ENCODE measurements around the gene DNAH8.

Gene DNAH8

DNA sequence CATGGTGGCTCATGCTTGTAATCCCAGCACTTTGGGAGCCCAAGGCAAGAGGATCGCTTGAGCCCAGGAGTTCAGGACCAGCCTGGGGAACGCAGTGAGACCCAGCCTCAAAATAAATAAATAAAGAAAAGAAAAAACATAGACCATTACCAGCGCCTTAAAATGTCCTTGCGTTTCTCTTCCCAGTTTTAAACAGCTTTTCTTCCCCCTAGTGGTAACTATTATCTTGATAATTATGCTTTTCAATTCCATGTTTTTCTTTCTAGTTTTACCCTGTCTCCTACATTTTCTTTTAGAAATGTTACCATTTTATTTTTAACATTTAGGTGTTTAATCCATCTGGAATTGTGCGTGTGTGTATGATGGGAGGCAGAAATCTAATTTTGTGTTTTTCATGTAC is 24.4 kb downstream of the DNAH8 start:
- DNase-seq (ENCODE audit: low read depth in 2 of 2): no peak

GRCh38 chr6:38749473-38749872 is 34.4 kb downstream of the DNAH8 start:
- no peak for DNase-seq (ENCODE audit: low read depth in 2 of 2)

DNA sequence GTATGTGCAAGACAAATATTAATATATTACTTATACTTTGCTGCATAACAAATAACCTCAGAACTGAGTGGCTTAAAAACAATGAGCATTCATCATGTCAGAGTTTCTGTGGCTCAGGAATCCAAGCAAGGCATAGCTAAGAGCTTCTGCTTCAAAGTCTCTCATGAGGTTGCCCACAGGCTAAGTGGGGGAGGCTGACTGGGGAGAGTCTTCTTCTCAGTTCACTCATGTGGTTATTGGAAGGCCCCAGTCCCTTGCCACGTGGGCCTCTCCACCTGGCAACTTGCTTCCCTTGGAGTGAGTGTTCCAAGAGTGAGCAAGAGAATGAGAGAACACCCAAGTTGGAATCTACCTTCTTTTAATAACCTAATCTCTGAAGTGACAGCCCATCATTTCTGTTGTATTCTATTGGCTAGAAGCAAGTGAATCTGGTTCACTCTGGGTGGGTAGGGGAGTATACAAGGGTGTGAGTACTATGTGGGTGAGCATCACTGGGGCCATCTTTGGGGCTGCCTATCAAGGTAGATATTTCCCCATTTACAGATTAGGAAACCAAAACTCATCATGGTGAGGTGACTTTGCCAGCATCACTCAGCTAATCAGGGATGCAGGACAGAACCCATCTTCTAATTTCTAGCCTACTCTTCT is 36.0 kb downstream of the DNAH8 start:
- DNase-seq (ENCODE audit: low read depth in 2 of 2): peak in 1 of 2 donors; percentile 11

DNA sequence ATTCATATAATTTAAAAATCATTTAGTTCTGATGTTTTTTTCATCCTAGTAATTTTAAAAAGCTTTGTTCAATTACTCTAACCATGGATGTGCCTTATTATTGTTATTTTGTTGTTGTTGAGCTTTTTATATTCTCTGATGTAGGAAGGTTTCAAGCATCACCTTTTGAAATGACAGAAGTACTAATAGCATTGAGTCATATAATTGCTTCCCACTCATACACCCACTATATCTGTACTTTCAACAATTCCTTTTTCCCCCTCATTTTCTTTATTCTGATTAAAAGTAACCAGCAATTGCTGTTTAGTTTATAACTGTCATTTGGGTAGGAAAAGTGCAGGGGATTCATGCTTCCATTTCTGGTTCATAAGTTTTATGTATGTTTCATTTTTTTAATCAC is 38.6 kb downstream of the DNAH8 start:
- DNase-seq (ENCODE audit: low read depth in 2 of 2): no peak

DNA sequence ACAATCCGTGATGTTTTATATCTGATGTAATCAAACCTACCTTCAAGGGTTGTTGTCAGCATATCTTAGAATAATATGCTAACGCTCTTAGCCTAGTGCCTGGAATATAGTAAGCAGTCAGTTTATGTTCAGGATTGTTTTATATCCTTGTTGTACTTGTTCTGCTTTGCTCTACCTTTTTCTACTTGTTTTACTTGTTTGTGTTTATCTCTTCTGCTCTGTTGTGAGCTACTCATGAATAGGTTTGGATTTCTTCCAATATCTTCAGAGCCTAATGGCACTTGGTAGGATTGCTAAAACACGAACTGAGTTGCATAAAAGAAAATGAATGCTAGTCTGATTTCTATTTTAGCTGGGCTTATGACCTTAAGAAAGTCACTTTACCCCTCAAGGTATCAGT is 40.1 kb downstream of the DNAH8 start:
- DNase-seq (ENCODE audit: low read depth in 2 of 2): no peak

DNA sequence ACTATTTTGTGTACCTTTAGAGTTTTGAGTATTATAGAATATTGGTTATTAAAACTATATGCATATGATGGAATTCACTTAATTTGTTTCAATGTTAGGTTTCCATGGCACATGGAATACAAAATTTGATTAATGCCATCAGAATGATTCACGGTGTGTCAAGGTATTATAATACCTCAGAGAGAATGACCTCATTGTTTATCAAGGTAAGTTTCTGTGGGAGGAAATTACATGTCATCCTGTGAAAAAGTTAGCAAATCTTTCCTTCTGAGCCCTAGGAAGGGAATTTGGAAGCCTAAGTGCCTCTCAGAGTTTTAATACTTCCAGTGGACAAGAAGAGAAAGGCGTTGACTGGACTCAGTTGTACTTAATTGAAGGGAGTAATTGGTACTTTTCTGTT is 40.8 kb downstream of the DNAH8 start:
- DNase-seq (ENCODE audit: low read depth in 2 of 2): no peak

DNA sequence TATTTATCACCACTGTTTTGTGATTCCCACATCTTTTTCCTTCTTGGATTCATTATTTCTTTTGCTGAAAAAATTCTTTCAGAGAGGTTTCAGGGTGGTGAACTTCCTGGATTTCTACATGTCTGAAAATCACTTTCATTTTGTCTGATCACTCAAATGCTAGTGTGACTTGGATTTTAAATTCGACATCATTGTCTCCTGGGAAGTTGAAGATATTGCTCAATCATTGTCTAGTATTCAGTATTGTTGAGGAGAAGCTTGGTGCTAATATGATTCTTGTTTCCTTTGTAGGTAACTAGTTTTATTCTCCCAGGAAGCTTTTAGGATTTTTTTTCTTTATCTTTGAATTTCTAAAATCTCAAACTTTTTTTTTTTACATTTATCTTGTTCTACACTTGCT is 45.0 kb downstream of the DNAH8 start:
- DNase-seq (ENCODE audit: low read depth in 2 of 2): no peak

DNA sequence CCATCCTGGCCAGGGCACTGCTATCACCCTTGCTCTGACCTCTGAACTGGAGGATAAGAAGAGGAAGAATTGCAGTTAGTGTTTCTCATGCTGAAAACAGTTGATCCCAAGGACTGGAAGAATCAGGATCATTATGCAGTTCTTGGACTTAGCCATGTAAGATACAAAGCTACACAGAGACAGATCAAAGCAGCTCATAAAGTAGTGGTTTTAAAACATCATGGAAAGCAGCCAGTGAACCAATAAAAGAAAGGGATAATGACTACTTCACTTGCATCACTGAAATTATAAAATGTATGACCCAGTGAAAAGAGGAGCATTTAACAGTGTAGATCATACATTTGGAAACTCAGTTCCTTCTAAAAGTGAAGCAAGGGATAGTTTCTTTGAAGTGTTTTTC is 47.7 kb downstream of the DNAH8 start:
- no peak for DNase-seq (ENCODE audit: low read depth in 2 of 2)

GRCh38 chr6:38767560-38767959 is 52.4 kb downstream of the DNAH8 start:
- DNase-seq (ENCODE audit: low read depth in 2 of 2): no peak

DNA sequence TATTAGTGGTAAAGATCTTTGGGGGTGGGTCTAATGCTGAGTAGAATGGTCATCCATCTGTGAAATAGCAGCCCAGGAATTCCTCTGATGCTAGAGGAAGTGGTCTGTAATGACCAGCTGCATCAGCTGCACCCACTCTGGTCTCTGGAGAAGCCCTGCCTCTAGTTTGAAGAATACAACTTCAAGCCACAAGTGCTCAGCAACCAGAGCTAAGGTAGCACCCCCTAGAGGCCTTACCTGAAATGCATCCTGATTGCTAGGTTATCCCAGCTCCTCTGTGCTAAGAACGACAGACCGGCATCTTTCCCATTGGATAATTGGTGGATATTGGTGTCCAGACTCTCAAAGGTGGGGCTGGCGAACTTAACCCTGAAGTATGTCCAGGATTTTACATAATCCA is 58.2 kb downstream of the DNAH8 start:
- no peak for DNase-seq (ENCODE audit: low read depth in 2 of 2)

DNA sequence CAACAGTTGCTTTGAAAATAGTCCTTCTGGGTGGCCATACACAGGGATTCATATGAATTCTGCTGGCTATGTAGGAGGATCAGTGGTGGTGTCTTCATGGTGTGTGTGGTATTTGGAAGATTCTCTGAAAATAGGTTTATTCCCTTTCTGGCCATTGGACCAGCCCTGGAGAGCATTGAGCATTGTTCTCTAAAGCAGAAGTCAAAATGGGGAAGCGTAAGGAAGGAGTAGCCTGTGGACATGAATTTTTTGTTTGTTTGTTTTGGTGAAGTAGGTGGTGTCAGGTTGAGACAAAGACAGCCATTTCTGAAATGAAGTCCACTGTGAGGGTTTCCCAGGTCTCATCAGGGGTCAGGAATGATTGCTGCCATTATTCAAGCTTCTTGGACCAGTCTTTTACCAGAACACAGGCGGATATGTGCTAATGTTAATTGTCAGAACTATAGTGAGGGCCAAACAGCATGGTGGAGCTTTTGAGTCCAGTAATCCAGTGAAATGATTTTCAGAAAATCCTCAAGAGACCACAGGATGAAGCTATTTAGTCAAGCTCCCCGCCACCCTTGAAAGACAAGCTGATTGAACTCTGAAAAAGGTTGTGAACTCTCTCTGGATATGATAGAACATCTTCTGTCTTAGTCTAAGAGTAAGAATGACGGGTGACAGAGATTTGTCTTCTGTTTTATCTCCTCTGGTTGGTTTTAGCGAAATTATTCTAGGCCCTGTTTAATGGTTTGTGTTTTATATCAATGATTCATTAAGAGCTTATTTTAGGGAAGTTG is 60.0 kb downstream of the DNAH8 start:
- DNase-seq (ENCODE audit: low read depth in 2 of 2): no peak

- no peak for DNase-seq (ENCODE audit: low read depth in 2 of 2)
Observed at GRCh38 chr6:38775870-38776269, 60.8 kb downstream of the DNAH8 start.

GRCh38 chr6:38776515-38776914 is 61.4 kb downstream of the DNAH8 start:
- no peak for DNase-seq (ENCODE audit: low read depth in 2 of 2)

DNA sequence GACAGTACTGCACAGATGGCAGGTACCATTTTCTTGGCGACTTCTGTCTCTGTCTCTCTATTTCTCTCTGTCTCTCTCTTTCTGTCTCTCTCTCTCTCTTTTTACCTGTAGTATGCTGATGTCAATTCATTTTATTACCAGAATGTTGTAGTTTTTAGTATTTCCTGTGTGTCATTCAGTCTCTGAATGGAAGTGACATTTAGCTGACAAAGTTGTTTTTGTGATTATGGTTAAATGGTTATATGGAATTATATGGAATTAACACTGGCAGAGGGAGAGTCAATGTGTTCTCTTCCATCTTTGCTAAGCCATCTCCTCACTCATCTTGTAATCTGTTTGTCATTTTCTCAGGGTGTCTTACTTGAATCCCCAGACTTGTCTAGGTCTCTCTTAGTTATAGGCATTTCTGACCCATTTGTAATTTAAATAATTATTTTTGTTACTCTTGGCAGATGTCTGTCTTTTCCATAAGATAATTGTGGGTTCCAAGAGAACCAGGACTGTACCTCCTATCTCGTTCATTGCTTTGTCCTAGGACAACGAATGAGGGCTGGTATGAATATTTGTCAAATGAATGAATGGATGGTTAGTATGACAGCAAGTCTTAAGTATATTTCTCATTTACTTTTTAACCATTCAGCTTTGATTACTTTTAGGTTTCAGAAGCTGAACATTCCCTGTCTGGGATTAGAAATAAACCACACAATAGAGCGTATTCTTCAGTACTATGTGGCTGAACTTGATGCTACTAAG is 64.4 kb downstream of the DNAH8 start:
- DNase-seq (ENCODE audit: low read depth in 2 of 2): no peak

- no peak for DNase-seq (ENCODE audit: low read depth in 2 of 2)
Observed at GRCh38 chr6:38782616-38783015, 67.5 kb downstream of the DNAH8 start.

- no peak for DNase-seq (ENCODE audit: low read depth in 2 of 2)
Observed at GRCh38 chr6:38783443-38784228, 68.5 kb downstream of the DNAH8 start.

GRCh38 chr6:38784506-38785235 is 69.6 kb downstream of the DNAH8 start:
- no peak for DNase-seq (ENCODE audit: low read depth in 2 of 2)

DNA sequence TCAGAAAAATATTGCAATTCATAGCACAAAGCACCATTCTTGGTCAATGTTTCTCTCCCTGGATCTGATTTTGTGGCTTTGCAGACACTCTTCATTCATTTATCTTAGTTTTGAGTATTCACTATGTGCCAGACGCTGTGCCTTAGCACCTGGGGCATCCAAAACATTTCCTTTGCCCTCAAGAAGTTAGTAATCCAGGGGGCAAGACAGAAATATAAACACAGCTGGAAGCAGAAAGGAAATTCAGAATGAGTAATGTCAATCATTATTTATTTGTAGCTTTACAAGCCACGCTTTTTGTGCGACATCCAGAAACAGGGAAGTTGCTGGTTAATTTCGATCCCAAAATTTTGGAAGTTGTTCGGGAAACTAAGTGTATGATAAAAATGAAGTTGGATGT is 71.4 kb downstream of the DNAH8 start:
- no peak for DNase-seq (ENCODE audit: low read depth in 2 of 2)

DNA sequence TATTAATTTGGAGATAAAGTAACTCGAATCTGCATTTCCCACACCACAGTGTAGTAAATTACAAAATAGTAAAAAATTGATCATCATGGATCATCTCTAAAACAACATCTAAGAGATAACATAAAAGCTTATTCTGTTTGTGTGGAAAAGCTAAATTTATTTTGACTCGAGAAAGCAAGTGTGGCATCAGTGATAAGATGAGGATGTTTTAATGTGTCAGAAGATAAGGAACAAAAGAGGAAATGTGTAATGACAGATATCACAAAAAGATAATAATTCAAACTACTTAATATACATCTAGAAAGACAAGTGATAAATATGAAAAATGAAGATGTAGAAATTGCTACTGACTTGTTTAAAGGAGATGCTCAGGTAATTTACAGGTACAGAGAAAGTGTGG is 74.1 kb downstream of the DNAH8 start:
- no peak for DNase-seq (ENCODE audit: low read depth in 2 of 2)

DNA sequence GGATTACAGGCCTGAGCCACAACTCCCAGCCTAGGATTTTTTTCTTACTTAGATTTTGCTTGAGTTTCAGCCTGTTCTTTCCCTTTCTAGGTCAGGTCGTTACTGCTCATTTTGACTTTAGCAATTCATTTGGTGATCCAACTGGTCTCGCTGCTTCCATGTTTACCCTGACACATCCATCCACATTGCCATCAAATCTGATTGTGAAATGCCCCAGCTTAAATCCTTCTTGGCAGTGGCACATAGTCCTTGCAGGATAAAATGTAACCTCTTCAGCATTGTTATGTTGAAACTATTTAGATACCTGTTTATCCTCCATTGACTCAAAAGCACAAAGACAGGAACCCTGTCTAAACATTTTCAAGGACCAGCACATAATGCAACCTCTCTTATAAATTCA is 77.2 kb downstream of the DNAH8 start:
- no peak for DNase-seq (ENCODE audit: low read depth in 2 of 2)

- no peak for DNase-seq (ENCODE audit: low read depth in 2 of 2)
Observed at GRCh38 chr6:38794682-38795081, 79.6 kb downstream of the DNAH8 start.
